ENCODE results near the gene ROMO1. TPM values are rescaled to one million over a fixed set of nuclear protein-coding genes. Genes with fewer than 3 reads are reported as not detected.

The ROMO1 gene
- total and polyA plus RNA-seq, 2 experiments from 2014 or later: 152 to 881 TPM

- Mint-ChIP-seq H3K4me1 (peaks cover 22% of the 10 kb centered on the region), H3K27ac (no peak overlapping the region), H3K36me3 (ENCODE audit: low read depth) (peaks cover 98% of the 10 kb centered on the region), H3K9me3 (no peaks in the 10 kb centered on the region; the same call in 2 of the 3 replicates), H3K4me3 (no peak overlapping the region), H3K27me3 (ENCODE audit: insufficient read depth, low read depth, poor library complexity) (peaks cover 7% of the 10 kb centered on the region)
- Histone ChIP-seq H2AFZ (no peak overlapping the region), H3K79me2 (replicated peaks; ENCODE audit: insufficient read depth) (peaks cover 100% of the 10 kb centered on the region), H3K4me1 (ENCODE audit: insufficient read depth) (peaks cover 17% of the 10 kb centered on the region), H3K9me2 (ENCODE audit: insufficient read depth) (no peaks in the 10 kb centered on the region), H3F3A (replicated peaks; ENCODE audit: low read depth) (peaks cover 13% of the 10 kb centered on the region; the same call in 1 of the 2 replicates), H3K4me2 (no peak overlapping the region), H3K27ac (ENCODE audit: low read depth) (no peak overlapping the region), H3K27me3 (ENCODE audit: insufficient read depth) (no peaks in the 10 kb centered on the region), H4K20me1 (replicated peaks; ENCODE audit: insufficient read depth) (peaks cover 91% of the 10 kb centered on the region), H3K4me3 (no peak overlapping the region), H3K36me3 (ENCODE audit: insufficient read depth) (peaks cover 90% of the 10 kb centered on the region)
- ATAC-seq (no peak), DNase-seq (ENCODE audit: low spot score) (no peak)
- TF ChIP-seq REST (IDR thresholded peaks at IDR 0.05; ENCODE audit: unreplicated experiment) (no peak), ZNF331 (CRISPR knock-in tag; IDR thresholded peaks at IDR 0.05; ENCODE audit: low read depth) (no peak), NANOG (IDR thresholded peaks at IDR 0.05; ENCODE audit: borderline replicate concordance) (no peak), POLR2AphosphoS5 (IDR thresholded peaks at IDR 0.05; ENCODE audit: low read depth) (no peak), ETS1 (IDR thresholded peaks at IDR 0.05) (no peak), ZNF462 (CRISPR knock-in tag; IDR thresholded peaks at IDR 0.05) (no peak), STAT1 (IDR thresholded peaks at IDR 0.05; ENCODE audit: unreplicated experiment) (no peak), EZH2phosphoT487 (IDR thresholded peaks at IDR 0.05; ENCODE audit: unreplicated experiment) (no peak), EZH2 (IDR thresholded peaks at IDR 0.05; ENCODE audit: low read depth, unreplicated experiment) (no peak), CREB1 (CRISPR knock-in tag; IDR thresholded peaks at IDR 0.05; ENCODE audit: low read depth) (no peak), CTCF (conservative IDR thresholded peaks at IDR 0.05; ENCODE audit: low read depth in 2 of 2) (no peak)
These were observed 36.7 kb downstream of the ROMO1 start for GRCh38 chr20:35735826-35736470.

Data from GM23338 (cell line).